Measurements from ENCODE around the gene NLGN1.

The NLGN1 gene

DNA sequence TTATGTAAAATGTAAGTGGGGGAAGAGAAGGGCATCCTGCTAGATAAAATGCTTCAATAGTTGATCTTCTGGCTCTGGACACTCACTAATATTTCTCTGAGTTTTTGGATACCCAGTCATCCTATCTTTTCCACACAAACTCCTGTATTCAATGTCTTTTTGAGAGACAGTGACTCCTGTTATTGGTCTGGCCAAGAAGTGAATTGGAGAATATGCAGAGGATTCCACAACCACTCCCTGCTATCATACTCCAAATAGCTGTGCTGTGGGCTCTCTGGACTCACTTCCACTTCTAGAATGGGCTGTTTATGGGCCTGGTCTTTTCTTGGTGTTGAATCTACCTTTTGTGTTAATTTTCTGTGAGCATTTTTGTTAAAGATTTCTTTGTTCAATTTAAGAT lies 376.8 kb downstream of the NLGN1 start:
- DNase-seq = no peak

DNA sequence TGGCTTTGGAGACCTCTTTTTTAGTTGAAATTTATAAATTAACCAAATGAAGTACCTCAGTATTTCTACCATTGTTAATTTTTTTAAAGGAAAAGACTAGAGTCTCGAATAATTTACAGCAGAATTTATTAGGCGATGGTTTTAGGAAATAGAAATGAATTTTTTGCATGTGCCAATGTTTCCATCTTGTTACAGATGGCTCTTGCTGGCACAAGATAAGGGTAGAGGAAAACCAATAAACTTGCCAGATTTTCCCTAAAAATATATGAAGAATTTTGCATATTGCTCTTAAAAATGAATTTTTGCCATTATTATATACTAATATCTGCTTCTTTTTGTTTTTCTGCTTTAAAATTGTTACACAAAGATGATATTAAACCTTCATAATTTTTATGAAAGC lies 380.7 kb downstream of the NLGN1 start:
- no peak for DNase-seq

DNA sequence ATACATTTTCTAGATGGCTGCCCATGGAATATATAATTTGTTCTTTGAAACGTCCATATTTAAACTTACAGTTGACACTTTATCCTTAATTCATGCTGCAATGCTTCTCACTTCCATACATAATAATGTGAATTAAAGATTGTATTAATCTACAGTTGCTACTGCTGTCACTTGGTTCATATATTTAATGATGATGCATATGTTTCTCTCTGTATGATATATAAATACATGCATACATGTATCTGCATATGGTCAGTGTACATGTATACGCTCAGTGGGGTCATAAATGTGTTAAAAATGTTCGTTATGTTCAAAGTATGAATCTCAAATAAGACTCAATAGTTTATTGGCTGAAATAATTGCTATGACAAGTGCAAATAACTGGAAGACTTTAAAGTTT lies 382.5 kb downstream of the NLGN1 start:
- DNase-seq = no peak

DNA sequence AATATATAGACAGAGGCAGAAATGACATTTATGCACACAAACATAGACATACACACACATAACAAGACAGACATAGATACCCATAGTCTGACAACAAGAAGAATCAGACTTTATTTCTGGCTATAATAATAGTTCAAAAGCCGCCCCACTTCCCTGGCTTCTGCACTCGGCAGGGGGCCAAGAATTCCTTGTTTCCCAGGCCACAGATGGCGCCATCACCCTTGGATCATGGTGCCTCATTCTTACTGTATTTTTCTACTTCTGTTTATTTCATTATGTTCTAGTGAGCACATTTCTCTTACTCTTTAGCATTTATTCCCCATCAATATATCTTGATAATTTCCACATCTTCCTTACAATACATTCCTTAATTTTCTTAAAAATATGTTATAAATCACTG lies 387.5 kb downstream of the NLGN1 start:
- DNase-seq = no peak

DNA sequence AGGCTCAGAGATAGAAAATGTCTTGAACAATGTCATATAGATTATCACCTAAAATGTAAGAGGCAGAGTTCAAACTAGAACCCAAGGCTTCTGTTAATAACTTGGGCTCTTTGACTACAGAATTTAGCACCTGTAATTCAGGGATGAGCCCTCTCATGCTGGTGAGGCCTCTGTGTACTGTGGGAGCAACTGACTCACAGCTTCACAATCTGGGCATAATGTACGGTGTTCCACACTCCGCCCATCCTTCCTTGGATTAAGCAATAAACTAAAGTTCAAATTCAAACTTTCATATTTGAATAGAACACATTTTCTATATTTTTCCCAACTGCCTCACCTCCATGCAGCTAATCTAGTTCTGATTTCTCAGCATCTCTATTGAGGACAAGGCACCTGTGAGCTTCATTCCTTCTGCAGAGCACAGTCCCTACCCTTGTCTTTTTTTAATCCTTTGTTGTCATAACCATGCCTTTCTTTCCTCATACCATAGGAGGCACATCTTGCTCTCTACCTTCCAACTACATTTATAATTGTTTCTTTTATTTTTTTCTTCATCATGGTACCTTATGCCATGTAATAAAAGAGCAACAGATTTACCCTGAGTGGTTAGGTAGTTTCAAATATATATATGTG lies 392.1 kb downstream of the NLGN1 start:
- no peak for DNase-seq

DNA sequence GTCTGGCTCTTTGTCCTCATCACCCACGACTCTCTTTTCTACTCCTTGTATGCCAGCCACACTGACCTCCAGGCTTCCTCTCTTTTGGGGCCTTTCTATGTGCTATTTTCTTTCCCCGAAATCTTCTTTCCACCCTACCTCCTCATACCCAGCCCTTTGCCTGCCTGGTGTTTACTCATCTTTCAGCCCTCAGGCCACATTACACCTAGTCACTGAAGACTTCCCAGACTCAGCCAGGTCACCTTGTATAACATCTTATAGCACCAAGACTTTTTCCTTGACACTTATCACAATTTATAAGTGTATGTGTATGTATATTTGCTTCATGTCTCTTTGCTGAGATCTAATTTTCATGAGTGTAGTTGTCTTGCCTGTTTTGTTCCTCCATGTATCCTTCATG lies 396.4 kb downstream of the NLGN1 start:
- peak; percentile 55 for DNase-seq

DNA sequence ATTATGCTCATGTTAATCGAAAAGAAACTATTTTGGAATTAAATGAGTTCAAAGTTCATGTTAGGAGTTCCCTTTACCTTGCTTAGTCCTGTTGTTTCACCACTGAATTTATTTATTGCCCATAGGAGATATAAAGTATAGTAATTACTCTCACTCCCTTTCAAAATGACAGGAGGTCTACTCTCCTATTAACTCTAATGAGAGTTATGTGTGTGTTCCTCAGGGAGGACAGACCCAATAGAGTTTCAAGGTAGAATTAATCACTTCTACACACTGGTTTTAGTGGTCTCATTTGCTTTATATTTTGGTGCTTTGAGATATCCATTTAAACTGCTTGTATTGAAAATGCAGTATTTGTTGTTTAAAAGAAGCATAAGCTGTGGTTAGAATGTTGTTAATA lies 398.9 kb downstream of the NLGN1 start:
- no peak for DNase-seq

DNA sequence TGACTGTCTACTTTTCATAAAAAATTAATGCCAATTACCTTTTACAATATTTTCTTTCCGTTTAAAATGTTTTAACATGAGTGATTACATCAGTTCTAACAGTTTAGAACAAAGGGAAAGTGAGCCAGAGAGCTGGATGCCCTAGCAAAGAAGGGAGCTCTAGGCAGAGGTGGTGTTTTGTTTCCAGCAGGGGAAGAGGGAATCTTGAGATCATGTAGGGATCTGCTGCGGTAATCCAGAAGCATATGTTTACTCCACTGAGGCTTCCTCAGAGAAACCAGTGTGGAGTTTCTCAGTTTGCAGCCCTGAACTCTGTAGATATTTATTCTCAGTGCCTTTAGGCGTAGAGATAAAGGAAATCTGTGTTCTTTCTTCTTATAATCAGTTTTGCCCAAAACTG lies 399.3 kb downstream of the NLGN1 start:
- no peak for DNase-seq

DNA sequence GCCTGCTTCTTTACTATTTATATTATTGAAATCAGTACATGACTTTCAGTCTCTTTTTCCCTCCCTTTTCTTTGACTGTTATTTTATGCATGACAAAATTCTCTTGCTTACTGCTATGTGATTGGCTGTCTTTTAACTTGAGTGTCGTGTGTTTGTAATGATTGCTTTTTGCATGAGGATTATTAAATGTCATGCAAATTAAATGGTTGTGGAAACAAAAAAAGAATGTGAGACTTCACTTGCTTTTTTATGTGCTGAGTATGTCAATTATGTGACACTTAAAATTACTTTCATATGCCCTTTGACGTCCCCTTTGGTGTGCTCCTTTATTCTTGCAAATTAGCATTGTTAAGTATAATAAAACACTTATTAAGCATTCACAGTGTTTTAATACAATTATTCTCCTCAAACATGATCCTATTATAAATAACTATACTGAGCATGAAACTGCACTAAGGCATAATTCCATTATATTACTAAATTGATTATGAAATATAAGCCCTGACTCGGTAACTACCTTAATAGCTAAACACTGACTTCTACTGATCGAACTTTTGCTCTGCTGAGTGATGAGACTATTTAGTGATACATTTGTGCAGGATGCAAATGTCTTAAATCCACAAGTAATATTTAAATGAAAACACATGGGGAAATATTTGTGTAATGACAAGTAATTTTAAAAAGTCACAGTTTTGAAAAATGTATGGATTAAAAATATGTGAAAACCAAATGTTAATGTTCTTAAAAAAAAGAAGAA lies 401.7 kb downstream of the NLGN1 start:
- no peak for DNase-seq

DNA sequence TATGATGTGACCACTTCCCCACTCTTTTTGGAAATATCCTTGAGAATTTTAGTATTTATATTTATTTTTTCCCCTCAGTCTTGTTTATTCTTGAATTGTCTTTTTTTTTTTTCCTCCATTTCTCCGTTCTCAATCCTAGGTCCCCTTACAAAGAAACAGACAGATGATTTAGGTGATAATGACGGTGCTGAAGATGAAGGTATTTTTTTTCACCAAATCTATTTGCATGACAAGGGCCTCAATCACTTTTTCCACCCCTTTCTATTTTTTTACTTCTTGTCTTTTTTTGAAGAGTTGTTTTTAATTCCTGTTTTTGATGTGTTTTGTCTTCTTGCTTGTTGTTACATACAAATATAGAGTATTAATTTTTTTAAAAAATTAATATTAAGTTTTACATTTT lies 402.6 kb downstream of the NLGN1 start:
- DNase-seq = no peak

DNA sequence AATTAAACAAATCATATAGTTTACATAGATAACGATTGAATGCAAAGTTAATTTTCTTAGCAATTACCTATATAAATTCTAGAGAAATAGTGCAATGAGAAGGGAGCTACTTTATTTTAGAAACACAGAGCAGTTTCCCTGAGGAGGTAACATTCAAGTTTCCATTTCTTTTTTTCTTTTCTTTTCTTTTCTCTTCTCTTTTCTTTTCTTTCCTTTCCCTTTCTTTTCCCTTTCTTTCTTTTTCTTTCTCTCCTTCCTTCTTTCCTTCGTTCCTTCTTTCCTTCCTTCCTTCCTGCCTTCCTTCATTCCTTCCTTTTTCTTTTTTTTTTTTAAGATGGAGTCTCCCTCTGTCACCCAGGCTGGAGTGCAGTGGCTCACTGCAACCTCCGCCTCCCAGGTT lies 417.3 kb downstream of the NLGN1 start:
- DNase-seq = no peak

DNA sequence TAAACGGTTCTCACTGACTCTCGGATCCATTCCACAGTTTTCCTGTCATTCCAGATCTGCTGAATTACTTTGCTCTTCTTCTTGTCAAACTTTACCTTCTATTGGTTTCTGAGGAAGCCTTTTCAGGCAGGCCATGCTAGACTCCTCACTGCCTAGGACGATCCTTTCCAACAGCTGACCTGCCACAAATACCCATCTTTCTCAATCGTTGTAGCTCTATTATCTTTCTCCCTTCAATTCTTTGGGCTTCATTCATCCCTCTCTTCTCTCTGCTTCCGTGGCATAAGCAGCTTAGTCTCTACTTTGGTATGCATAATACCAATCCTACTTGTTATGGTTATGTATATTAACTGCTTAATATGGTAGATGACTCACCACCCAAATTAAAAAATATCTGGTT lies 421.8 kb downstream of the NLGN1 start:
- no peak for DNase-seq

DNA sequence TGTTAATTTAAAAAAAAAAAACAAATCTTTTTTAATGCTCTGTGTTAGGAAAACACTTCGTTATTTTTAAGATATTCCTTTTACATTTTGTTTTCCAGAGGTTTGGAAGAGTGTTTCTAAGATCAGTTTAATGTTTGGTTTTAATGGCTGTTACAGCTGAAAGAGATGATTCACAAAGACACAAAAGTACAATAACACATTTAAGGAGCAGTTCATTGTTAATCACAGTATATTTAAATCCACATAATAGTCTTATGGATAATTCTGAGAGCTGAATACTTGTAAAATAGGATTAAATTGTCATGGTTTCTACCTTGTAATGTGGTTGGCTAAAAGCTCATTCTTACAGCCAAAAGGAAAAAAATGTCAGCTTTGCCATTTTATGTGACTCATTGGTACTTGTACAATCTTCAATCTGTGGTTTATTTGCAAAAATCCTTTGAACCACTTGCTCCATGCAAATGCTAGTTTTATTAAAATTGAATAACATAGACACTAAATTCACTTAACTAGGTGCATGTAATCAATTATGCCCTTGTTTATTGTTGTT lies 426.4 kb downstream of the NLGN1 start:
- no peak for DNase-seq

DNA sequence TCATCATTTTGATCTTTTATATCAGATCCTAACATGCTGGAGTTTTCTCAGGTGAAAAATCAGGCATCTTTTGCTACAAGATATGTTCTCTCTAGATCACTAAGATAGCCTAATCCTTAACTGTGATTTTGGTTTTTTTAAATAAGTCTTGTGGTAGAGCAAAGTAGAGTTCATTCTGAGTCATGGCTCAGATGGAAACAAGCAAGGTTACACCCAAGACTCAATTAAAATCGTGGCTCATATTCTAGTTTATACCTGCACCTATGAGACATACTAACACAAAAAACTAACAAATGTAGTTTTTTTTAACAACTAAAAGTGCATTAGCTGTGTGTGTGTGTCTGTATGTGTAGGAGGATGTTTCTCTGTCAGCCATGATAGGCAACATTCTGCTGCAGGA lies 428.2 kb downstream of the NLGN1 start:
- DNase-seq = no peak

DNA sequence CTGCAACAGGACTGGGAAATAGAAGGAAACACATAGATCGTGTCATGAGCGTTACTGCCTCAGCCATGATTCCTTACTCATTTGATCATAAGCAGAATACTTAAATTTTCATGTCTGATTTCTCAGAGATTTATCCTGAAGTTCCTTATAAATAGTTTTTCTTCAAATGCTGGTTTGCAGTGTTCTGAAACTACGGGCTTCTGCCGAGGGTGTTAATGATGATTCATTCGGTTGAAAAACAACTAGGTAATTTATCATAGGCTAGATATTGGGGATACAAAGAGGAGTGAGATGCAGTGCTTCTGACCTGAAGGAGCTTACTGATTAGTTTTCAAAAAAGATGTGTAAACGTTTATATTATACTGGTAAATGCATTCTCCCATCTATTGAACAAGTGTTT lies 428.9 kb downstream of the NLGN1 start:
- no peak for DNase-seq

DNA sequence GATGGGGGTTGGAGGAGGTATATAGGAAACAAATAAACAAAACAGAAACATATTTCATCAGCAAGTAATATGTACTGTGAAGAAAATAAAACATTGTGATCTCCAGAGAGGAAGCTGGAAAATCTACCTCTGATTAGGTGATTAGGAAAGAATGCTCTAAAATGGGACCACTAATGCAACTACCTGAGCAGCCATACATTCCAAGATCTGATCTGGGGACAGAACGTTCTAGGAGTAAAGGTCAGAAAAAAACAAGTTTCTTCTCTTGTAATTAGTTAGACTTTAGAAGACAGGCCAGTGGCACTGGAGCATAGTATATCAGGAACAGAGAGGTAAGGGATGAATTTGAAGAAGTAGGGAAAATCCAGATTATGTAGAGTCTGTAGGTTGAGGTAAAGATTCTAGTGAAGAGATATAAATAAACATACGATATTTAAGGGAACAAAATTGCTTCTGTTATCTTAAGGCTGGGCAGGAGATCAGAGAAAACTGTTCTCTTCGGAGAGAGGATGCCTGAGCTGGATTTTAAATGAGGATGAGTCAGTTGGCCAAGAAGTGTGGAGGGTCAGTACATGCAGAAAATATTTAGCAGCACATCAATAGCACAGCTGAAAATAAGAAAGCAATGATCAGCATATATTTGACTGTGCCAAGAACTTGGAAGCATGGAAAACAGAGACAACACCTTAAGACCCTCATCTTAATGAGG lies 429.5 kb downstream of the NLGN1 start:
- DNase-seq = no peak

DNA sequence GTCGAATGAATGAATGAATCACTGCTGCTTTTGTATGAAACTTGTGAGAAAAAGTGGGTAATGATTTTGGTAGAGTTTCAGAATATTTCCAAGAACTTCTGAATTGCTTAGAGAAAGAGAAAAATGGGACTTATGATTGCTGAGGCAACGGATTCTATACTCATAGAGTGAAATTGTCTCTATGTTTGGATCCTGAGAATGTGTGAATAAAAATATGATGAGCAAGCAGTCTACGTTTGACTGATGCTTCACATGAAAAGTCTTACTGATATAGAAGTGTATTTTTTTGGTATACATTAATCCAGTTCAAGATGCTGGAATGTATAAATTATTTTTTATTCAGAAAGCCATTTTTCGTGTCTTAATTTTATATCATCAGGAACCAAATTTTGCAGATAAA lies 441.1 kb downstream of the NLGN1 start:
- no peak for DNase-seq

DNA sequence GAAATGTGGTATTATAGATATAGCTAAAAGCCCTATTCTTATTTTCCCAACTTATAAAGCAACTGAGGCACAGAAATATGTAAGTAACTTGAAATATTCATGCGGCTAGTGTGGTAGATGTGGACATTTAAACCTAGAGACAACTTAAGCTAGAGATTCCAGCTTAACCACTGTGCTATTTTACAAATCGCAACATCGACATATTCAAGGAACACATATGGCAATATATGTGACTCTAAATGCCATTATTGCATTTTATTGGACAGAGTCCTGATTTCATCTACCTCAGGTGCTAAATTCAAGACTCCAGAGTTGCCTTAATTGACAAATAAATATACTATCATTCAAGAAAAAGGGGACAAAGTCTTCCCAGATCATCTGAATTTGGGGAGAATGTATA lies 442.3 kb downstream of the NLGN1 start:
- no peak for DNase-seq

DNA sequence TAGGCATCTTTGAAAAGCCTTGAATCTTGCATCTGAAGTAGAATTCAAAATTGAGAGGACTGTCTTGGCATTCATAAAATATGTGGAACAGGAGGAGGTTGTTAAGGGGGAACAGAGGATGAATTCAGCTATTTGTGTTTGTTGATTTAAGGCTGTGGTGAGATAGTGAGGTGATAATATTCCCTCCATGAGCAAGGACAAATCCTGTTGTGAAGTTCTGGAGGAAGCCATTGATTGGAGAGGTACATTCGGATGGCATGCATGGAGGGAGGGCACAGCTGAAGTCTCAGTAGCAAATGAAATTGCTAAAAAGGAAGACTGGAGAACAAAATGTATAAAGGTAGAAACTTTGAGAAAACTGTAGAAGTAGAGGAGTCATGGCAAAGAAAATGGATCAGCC lies 443.8 kb downstream of the NLGN1 start:
- DNase-seq = no peak

DNA sequence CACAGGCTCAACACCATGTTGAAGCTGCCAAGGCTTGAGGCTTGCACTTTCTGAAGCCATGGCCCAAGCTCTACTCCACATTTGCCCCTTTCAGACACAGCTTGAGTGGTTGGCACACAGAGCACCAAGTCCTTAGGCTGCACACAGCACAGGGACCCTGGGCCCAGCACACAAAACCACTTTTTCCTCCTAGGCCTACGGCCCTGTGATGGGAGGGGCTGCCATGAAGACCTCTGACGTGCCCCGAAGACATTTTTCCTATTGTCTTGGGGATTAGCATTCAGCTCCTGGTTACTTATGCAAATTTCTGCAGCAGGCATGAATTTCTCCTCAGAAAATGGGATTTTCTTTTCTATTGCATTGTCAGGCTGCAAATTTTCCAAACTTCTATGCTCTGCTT lies 445.5 kb downstream of the NLGN1 start:
- DNase-seq = no peak

DNA sequence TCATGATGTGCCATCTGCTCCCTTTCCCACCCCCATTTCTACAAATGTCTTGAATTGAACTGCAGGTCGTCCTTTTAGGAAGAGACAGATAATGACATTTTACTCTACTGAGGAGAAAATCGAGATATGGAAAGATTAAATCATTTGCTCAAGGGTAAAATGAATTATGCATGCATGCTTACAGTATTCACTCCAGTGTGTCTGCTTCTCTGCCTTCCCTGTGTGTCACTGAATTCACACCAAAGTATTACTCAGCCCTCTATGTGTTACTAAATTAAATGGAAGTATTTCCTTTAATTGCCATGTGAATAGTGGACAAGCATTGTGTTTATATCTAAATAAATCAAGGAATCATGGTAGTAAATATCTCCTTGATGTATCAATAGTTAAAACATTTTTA lies 449.0 kb downstream of the NLGN1 start:
- DNase-seq = no peak

DNA sequence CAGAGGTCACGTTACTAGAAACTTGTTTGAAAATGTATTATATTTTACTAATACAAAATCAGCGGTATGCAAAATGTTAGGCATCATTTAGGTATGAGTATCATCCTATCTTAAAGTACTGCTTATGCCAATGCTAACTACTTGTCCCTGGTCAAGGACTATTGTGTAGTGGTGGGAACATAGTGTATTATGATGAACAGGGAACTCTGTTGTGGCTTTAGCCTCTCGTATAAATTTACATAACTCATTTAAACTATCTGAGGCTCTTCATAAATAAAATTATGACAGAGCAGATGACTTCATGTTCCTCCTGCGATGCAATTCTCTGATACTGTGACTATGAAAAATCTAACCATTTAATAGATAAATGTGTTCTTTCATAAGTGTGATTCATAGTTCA lies 451.9 kb downstream of the NLGN1 start:
- no peak for DNase-seq

DNA sequence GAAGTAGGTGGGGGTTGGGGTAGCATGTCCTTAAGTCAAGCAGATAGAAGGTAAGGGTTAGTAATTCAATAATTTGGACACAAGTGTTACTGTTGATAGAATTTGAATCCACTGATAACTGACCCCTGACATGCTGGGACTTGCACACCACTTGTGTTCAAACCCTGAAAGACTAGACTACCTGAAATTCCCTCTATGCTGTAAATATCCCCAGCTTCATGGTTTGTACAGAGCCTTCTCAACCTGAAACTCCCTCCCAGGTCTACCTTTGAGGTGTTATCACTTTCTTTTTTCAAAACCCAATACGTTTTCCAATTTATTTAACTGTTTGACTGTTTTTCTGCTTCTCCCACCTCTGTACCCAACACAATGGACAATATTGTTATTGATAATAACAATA lies 459.6 kb downstream of the NLGN1 start:
- DNase-seq = no peak

DNA sequence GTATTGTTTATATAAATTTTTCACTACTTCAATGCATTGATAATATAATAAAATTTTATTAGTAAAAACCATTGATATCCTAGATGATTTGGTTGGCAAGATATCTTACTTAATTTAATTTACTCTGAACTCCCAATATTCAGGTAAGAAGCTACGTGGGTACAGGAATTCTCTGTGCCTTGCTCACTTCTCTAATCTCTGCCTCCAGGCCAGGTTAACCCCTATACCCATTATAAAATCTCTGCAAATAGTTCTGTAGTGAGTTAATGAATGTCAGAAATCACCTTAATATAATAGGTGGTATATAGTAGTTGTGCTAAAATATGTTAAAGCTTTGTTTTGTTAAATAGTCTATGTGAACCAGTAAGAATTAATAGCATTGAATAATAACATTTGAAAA lies 465.2 kb downstream of the NLGN1 start:
- DNase-seq = no peak

Measured in islet precursor cell (in vitro differentiated cells).